Fibroblast of villous mesenchyme (primary cell): ENCODE data around the gene A3GALT2. TPM values are rescaled to one million over a fixed set of nuclear protein-coding genes. Genes with fewer than 3 reads are reported as not detected.

ENCODE experiments used
- DNase-seq: peaks from one replicate; pipeline ENCODE4 v3.0.0-alpha.2; 2010; ENCODE audit warnings: low read depth
- H3K4me3 ChIP-seq: 2 replicates; pipeline ENCODE4 v1.5.1; 2011; ENCODE audit warnings: low read depth, mild to moderate bottlenecking, low read length
- total RNA-seq: library from RNA; depleted of rRNA; stranded (reverse); fragments of >200 nt; gene quantifications from 2 replicates; pipeline ENCODE4 v1.2.3, GENCODE V29; 2012
- TF ChIP-seq, protein P1 (sequence below): IDR thresholded peaks from 2 replicates; pipeline ENCODE4 v1.5.1; 2012; ENCODE audit warnings: low read depth, mild to moderate bottlenecking, low read length; ENCODE audit not compliant: insufficient read depth

Gene A3GALT2
- total RNA-seq: not detected in 2 replicates

GRCh38 chr1:33320619-33321165 lies at the start of gene A3GALT2:
TSS of gene A3GALT2 (minus strand) at chr1:33321098. CDS start at chr1:33321098, 0 bp downstream.
- no peak for DNase-seq
- TF ChIP-seq, protein P1, sequence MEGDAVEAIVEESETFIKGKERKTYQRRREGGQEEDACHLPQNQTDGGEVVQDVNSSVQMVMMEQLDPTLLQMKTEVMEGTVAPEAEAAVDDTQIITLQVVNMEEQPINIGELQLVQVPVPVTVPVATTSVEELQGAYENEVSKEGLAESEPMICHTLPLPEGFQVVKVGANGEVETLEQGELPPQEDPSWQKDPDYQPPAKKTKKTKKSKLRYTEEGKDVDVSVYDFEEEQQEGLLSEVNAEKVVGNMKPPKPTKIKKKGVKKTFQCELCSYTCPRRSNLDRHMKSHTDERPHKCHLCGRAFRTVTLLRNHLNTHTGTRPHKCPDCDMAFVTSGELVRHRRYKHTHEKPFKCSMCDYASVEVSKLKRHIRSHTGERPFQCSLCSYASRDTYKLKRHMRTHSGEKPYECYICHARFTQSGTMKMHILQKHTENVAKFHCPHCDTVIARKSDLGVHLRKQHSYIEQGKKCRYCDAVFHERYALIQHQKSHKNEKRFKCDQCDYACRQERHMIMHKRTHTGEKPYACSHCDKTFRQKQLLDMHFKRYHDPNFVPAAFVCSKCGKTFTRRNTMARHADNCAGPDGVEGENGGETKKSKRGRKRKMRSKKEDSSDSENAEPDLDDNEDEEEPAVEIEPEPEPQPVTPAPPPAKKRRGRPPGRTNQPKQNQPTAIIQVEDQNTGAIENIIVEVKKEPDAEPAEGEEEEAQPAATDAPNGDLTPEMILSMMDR: no peak

DNA sequence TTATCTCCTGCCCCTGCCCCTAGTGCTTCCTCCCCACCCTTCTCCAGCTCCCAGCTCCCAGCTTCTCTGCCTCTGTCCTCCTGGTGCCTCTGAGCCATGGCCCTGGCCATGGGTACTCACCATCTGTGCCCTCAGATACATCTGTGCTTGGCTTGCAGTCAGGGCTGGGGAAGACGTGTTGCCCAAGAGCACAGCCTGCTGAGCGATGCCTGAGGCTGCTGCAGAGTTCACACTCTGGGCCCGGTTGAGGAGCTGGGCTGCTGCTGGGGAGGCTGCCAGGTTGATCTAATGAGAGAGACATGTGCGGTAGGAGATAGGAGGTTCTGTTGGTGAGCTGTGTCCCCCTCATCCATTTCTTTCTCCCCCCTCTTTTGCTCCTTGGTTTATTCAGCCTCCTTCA lies 49.4 kb upstream of the A3GALT2 start:
- no peak overlapping the region for H3K4me3 ChIP-seq
- DNase-seq: peak; percentile 48
- TF ChIP-seq, protein P1: no peak

More at GRCh38 chr1:33320619-33321165, at the start of gene A3GALT2:
- no peak within 1 kb of the TSS for H3K4me3 ChIP-seq

DNA sequence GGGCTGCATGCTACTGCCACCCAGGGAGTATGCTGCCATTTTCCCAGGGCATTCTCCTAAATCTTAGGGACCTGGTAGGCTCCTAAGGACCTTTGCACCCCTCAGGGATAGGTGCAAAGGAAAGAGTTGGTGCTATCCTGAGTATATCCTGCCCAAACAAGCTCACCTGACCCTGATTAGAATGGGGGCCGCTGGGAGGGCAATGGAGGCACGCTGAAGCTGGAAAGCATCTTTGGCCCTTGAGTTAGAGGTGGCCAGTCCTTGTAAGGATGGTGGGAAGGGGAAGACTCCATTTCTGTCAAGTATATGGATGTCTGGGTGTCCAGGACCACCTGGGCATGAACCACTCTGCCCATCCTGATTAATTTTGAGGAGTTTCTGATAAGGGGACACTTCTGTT lies 48.9 kb upstream of the A3GALT2 start:
- TF ChIP-seq, protein P1: no peak
- DNase-seq: no peak
- H3K4me3 ChIP-seq: no peak overlapping the region

DNA sequence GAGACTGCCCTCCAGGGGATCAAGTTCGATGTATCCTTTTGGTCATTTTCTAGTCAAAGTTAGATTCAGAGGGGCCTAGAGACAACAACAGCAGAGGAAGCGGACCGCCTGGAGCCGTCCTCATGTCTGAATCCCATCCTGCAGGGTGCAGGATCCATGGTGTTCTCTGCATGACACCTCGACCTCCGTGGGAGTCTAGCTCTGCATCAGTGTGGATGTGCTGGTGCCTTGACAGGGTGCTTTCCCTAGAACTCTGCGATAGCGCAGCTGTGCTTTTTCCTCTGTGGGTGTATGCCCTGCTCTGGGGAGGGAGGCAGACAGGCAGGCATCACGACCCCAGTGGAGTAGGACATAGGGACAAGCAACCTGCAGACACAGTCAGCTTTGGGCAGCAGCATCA lies 48.2 kb upstream of the A3GALT2 start:
- DNase-seq: no peak
- TF ChIP-seq, protein P1: no peak
- H3K4me3 ChIP-seq: no peak overlapping the region

DNA sequence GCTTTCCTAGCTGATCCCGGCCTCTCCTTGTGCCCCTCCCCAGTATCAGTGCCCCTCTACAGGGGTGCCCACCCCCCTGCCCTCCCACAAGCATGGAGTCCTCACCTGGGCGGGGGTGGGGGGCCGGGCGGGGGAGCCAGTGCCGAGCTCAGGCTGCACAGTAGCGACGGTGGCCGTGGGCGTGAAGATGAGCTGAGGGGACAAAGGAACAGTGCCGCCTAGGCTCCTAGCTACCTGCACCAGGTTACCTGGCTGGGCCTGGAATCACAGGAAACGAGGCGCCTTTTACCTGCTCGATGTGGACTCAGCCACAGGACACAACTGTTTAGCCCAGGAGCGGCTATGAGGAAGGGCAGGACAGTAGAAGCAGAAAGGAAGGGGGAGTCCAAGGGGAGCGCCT lies 47.5 kb upstream of the A3GALT2 start:
- DNase-seq: no peak
- TF ChIP-seq, protein P1: no peak

DNA sequence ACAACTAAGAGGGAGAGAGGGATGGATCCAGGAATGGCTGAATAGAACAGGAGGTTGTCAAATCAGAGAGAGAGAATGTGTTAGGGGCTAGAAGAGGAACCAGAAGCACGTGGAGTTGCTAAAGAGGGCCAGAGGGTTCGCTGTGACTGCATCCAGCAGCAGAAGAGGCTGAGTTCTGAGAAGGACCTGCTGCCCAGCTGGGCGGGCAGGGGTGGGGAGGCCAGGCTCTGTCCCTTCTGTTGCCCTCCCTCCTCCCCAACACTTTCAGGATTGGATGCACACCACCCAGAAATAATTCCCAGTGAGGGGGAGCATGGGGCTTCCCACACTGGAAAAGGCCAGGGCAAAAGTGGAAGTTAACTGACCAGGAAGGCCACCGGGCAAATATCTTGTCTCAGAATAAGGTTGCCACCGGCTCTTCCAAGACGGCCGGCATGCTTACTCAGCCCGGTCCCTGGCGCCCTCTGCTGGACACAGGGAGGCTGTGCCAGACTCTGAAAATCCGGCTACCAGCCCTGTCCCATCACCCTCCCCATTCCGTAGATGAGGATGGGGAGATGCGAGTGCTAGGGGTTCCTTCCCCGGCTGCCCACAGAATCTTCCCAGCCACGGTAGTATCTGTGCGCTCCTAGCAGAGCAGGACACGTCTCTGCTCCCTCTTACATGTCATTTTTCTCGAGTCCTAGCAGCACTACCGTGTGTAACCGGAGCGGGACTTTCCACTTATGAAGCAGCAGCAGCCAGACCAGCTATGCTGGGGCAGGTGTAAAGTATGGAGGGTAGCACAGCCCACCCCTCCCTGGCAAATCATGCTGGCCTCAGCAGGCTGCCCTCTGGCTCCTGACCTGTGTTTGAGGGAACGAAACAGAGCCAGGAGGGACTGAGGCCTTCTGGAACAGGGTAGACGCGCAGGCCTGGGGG lies 46.8 kb upstream of the A3GALT2 start:
- TF ChIP-seq, protein P1: peak; percentile 96
- DNase-seq: peak; percentile 86
- no peak overlapping the region for H3K4me3 ChIP-seq

More for the DNA sequence above, 47.5 kb upstream of the A3GALT2 start:
- no peak overlapping the region for H3K4me3 ChIP-seq
